GM12872 (cell line): ENCODE data around the gene RTF1.

Experiments
- TF ChIP-seq, protein P1 (sequence below): IDR thresholded peaks from 3 replicates; pipeline ENCODE4 v1.5.1; 2011; ENCODE audit warnings: low read depth, mild to moderate bottlenecking, low read length, moderate library complexity; ENCODE audit not compliant: insufficient read depth

The RTF1 gene

GRCh38 chr15:41486286-41486685 is 69.4 kb downstream of the RTF1 start:
- TF ChIP-seq, protein P1, sequence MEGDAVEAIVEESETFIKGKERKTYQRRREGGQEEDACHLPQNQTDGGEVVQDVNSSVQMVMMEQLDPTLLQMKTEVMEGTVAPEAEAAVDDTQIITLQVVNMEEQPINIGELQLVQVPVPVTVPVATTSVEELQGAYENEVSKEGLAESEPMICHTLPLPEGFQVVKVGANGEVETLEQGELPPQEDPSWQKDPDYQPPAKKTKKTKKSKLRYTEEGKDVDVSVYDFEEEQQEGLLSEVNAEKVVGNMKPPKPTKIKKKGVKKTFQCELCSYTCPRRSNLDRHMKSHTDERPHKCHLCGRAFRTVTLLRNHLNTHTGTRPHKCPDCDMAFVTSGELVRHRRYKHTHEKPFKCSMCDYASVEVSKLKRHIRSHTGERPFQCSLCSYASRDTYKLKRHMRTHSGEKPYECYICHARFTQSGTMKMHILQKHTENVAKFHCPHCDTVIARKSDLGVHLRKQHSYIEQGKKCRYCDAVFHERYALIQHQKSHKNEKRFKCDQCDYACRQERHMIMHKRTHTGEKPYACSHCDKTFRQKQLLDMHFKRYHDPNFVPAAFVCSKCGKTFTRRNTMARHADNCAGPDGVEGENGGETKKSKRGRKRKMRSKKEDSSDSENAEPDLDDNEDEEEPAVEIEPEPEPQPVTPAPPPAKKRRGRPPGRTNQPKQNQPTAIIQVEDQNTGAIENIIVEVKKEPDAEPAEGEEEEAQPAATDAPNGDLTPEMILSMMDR = no peak

GRCh38 chr15:41487381-41487780 is 70.5 kb downstream of the RTF1 start:
- TF ChIP-seq, protein P1 = no peak

GRCh38 chr15:41487802-41488201 is 70.9 kb downstream of the RTF1 start:
- TF ChIP-seq, protein P1 = no peak

GRCh38 chr15:41489641-41490040 is 72.7 kb downstream of the RTF1 start:
- TF ChIP-seq, protein P1 = no peak

DNA sequence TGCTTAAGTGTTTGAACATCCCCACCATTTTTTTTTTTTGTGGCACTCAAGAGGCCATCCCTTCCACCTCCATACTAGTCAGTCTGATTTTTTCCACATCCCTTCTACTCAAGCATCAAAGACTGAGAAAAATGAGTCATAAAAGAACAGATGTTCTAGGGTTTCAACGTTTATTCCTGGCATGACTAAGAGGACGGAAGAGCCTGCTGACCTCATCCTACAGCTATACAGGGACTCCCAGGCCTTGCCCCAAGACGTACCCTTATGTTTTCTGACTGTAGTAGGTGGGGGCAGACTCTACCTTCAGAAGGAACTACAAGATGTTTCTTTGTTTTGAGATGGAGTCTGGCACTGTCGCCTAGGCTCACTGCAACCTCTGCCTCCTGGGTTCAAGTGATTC is 73.5 kb downstream of the RTF1 start:
- TF ChIP-seq, protein P1 = no peak

DNA sequence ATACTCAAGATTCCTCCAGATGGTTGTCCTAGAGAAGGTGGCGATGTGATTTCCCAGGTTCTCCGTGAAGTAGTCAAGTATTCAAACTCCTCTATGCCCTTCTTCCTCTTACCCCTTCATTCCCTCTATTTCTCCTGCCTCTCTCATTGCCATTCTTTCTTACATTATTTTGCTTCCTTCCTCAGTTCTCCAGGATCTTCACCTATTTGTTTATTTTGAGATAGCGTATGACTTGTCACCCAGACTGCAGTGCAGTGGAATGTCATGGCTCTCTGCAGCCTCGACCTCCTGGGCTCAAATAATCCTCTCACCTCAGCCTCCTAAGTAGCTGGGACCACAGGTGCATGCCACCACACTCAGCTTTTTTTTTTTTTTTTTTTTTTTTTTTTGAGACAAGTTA is 75.0 kb downstream of the RTF1 start:
- TF ChIP-seq, protein P1 = no peak

- TF ChIP-seq, protein P1 = no peak
These were observed 75.8 kb downstream of the RTF1 start for GRCh38 chr15:41492597-41493204.
